Esophagus mucosa (tissue), 1 donor: ENCODE results near the gene FADS1. TPM values are rescaled to one million over a fixed set of nuclear protein-coding genes. Genes with fewer than 3 reads are reported as not detected.

Experiments used
- ATAC-seq: fragments of 200-7000 bp; cut with Tn5 transposase; one replicate; pipeline ENCODE4 v1.9.1; 2020
- total RNA-seq: library from RNA; stranded (reverse); gene quantifications from one replicate; pipeline ENCODE4 v1.2.4, GENCODE V29; 2023
- donor health status: DM: yes; HTN: yes; CAD: no.

FADS1 gene
- total RNA-seq, 1 donor from 2014 or later, result 7.5 TPM

GRCh38 chr11:61846362-61847020 is 29.7 kb upstream of the FADS1 start:
- ATAC-seq, result no peak

- no peak for ATAC-seq
Observed at GRCh38 chr11:61844909-61845565, 28.2 kb upstream of the FADS1 start.

GRCh38 chr11:61842528-61842820 is 25.7 kb upstream of the FADS1 start:
- ATAC-seq, result no peak

GRCh38 chr11:61841636-61842527 is 25.1 kb upstream of the FADS1 start:
- ATAC-seq, result no peak

GRCh38 chr11:61840371-61840770 is 23.6 kb upstream of the FADS1 start:
- no peak for ATAC-seq

- ATAC-seq, result no peak
Observed at GRCh38 chr11:61839742-61840141, 22.9 kb upstream of the FADS1 start.

- no peak for ATAC-seq
Observed at GRCh38 chr11:61838921-61839320, 22.1 kb upstream of the FADS1 start.

GRCh38 chr11:61838501-61838900 is 21.7 kb upstream of the FADS1 start:
- ATAC-seq, result no peak

- no peak for ATAC-seq
Observed at GRCh38 chr11:61837411-61838005, 20.7 kb upstream of the FADS1 start.

GRCh38 chr11:61836193-61836592 is 19.4 kb upstream of the FADS1 start:
- ATAC-seq, result no peak

- peak; percentile 43 for ATAC-seq
Observed at GRCh38 chr11:61834278-61835048, 17.7 kb upstream of the FADS1 start.

GRCh38 chr11:61833926-61834277 is 17.1 kb upstream of the FADS1 start:
- no peak for ATAC-seq

- ATAC-seq, result no peak
Observed at GRCh38 chr11:61833471-61833870, 16.7 kb upstream of the FADS1 start.

GRCh38 chr11:61832754-61833153 is 16.0 kb upstream of the FADS1 start:
- ATAC-seq, result no peak

- no peak for ATAC-seq
Observed at GRCh38 chr11:61832207-61832606, 15.4 kb upstream of the FADS1 start.

- ATAC-seq, result no peak
Observed at GRCh38 chr11:61830237-61831105, 13.7 kb upstream of the FADS1 start.

GRCh38 chr11:61829806-61830205 is 13.0 kb upstream of the FADS1 start:
- no peak for ATAC-seq

GRCh38 chr11:61828629-61829407 is 12.0 kb upstream of the FADS1 start:
- ATAC-seq, result peak; percentile 11

- ATAC-seq, result no peak
Observed at GRCh38 chr11:61828379-61828628, 11.5 kb upstream of the FADS1 start.

- ATAC-seq, result peak; percentile 74
Observed at GRCh38 chr11:61827571-61828378, 11.0 kb upstream of the FADS1 start, which contains the start of gene FADS2. FADS2 (plus strand) TSS chr11:61828300; CDS start chr11:61828391, 91 bp downstream.
